ENCODE data around the gene SPOCK2. TPM values are rescaled to one million over a fixed set of nuclear protein-coding genes. Genes with fewer than 3 reads are reported as not detected.

SPOCK2 gene
- polyA plus RNA-seq, 1 donor from 2014 or later: 5.6 TPM

DNA sequence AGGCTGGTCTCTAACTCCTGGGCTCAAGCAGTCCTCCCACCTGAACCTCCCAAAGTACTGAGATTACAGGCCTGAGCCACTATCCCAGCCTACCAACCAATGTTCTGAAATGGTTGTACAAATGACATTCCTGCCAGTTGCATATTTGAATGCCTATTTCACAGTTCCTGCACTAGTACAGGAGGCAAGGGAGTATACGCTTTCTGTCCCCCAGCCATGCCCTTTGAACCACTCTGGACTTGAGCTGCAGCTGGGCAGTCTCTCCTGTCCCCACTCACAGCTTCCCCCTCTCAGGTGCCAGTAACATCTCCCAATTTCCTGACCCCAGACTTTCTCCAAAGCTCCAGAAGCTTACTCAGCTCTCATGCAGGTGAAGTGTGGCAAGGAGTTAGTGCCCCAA, 58.9 kb downstream of the SPOCK2 start:
- H2AFZ ChIP-seq (ENCODE audit: low read depth, low read length): no peak overlapping the region
- no peak overlapping the region for H3K4me2 ChIP-seq (ENCODE audit: low read length)
- TF ChIP-seq RAD21 (conservative IDR thresholded peaks at IDR 0.05): no peak
- TF ChIP-seq CTCF (IDR thresholded peaks at IDR 0.05; ENCODE audit: poor library complexity, severe bottlenecking): no peak
- no peak for TF ChIP-seq SMC3 (conservative IDR thresholded peaks at IDR 0.05; ENCODE audit: poor library complexity)
- TF ChIP-seq, protein P1, sequence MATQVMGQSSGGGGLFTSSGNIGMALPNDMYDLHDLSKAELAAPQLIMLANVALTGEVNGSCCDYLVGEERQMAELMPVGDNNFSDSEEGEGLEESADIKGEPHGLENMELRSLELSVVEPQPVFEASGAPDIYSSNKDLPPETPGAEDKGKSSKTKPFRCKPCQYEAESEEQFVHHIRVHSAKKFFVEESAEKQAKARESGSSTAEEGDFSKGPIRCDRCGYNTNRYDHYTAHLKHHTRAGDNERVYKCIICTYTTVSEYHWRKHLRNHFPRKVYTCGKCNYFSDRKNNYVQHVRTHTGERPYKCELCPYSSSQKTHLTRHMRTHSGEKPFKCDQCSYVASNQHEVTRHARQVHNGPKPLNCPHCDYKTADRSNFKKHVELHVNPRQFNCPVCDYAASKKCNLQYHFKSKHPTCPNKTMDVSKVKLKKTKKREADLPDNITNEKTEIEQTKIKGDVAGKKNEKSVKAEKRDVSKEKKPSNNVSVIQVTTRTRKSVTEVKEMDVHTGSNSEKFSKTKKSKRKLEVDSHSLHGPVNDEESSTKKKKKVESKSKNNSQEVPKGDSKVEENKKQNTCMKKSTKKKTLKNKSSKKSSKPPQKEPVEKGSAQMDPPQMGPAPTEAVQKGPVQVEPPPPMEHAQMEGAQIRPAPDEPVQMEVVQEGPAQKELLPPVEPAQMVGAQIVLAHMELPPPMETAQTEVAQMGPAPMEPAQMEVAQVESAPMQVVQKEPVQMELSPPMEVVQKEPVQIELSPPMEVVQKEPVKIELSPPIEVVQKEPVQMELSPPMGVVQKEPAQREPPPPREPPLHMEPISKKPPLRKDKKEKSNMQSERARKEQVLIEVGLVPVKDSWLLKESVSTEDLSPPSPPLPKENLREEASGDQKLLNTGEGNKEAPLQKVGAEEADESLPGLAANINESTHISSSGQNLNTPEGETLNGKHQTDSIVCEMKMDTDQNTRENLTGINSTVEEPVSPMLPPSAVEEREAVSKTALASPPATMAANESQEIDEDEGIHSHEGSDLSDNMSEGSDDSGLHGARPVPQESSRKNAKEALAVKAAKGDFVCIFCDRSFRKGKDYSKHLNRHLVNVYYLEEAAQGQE (IDR thresholded peaks at IDR 0.05; ENCODE audit: borderline replicate concordance): no peak
- TF ChIP-seq POLR2AphosphoS5 (IDR thresholded peaks at IDR 0.05): no peak
- no peak for TF ChIP-seq MXI1 (conservative IDR thresholded peaks at IDR 0.05; ENCODE audit: poor library complexity, severe bottlenecking)
- TF ChIP-seq EZH2 (IDR thresholded peaks at IDR 0.05; ENCODE audit: borderline replicate concordance, insufficient read depth, low read length, poor library complexity, severe bottlenecking): no peak
- no peak for TF ChIP-seq TAF1 (IDR thresholded peaks at IDR 0.05; ENCODE audit: low read depth)
- TF ChIP-seq EP300 (conservative IDR thresholded peaks at IDR 0.05; ENCODE audit: poor library complexity, severe bottlenecking): no peak
- H3K9me3 ChIP-seq (ENCODE audit: low read length): no peaks in the 10 kb centered on the region
- H4K20me1 ChIP-seq (ENCODE audit: insufficient read depth): no peaks in the 10 kb centered on the region
- no peaks in the 10 kb centered on the region for H3F3A ChIP-seq (ENCODE audit: insufficient read depth, low read length, poor library complexity, severe bottlenecking)
- no peak overlapping the region for H3K27ac ChIP-seq (ENCODE audit: low read length)
- H3K79me2 ChIP-seq (replicated peaks; ENCODE audit: insufficient read depth, low read length): no peaks in the 10 kb centered on the region
- H3K4me3 ChIP-seq (ENCODE audit: low read length): no peak overlapping the region
- no peaks in the 10 kb centered on the region for H3K9me2 ChIP-seq (ENCODE audit: insufficient read depth, low read length)
- H3K27me3 ChIP-seq (ENCODE audit: insufficient read depth, low read depth, low read length): no peaks in the 10 kb centered on the region
- H3K9ac ChIP-seq (ENCODE audit: low read length): no peak overlapping the region
- H3K36me3 ChIP-seq (ENCODE audit: insufficient read depth, low read length): no peaks in the 10 kb centered on the region

GRCh38 chr10:72027498-72027897, 60.9 kb downstream of the SPOCK2 start:
- Histone ChIP-seq H3K79me2 (replicated peaks; ENCODE audit: insufficient read depth, low read length) (no peaks in the 10 kb centered on the region), H2AFZ (ENCODE audit: low read depth, low read length) (no peak overlapping the region), H3K4me3 (ENCODE audit: low read length) (no peak overlapping the region), H3F3A (ENCODE audit: insufficient read depth, low read length, poor library complexity, severe bottlenecking) (no peaks in the 10 kb centered on the region), H3K27ac (ENCODE audit: low read length) (no peak overlapping the region), H4K20me1 (ENCODE audit: insufficient read depth) (no peaks in the 10 kb centered on the region), H3K27me3 (ENCODE audit: insufficient read depth, low read depth, low read length) (no peaks in the 10 kb centered on the region), H3K4me2 (ENCODE audit: low read length) (no peak overlapping the region), H3K9ac (ENCODE audit: low read length) (no peak overlapping the region), H3K9me3 (ENCODE audit: low read length) (no peaks in the 10 kb centered on the region), H3K9me2 (ENCODE audit: insufficient read depth, low read length) (no peaks in the 10 kb centered on the region), H3K36me3 (ENCODE audit: insufficient read depth, low read length) (no peaks in the 10 kb centered on the region)
- no peak for TF ChIP-seq RAD21 (conservative IDR thresholded peaks at IDR 0.05)
- TF ChIP-seq MXI1 (conservative IDR thresholded peaks at IDR 0.05; ENCODE audit: poor library complexity, severe bottlenecking): no peak
- TF ChIP-seq SMC3 (conservative IDR thresholded peaks at IDR 0.05; ENCODE audit: poor library complexity): no peak
- TF ChIP-seq EP300 (conservative IDR thresholded peaks at IDR 0.05; ENCODE audit: poor library complexity, severe bottlenecking): no peak
- TF ChIP-seq EZH2 (IDR thresholded peaks at IDR 0.05; ENCODE audit: borderline replicate concordance, insufficient read depth, low read length, poor library complexity, severe bottlenecking): no peak
- no peak for TF ChIP-seq CTCF (IDR thresholded peaks at IDR 0.05; ENCODE audit: poor library complexity, severe bottlenecking)
- TF ChIP-seq TAF1 (IDR thresholded peaks at IDR 0.05; ENCODE audit: low read depth): no peak
- TF ChIP-seq POLR2AphosphoS5 (IDR thresholded peaks at IDR 0.05): no peak
- TF ChIP-seq, protein P1 (IDR thresholded peaks at IDR 0.05; ENCODE audit: borderline replicate concordance): no peak
